Karpas-422 (cell line): ENCODE results near the gene RUNX2. TPM values are rescaled to one million over a fixed set of nuclear protein-coding genes. Genes with fewer than 3 reads are reported as not detected.
"Not testable (repeated sequence)": the region's sequence is repeated elsewhere in the genome, so short reads cannot be mapped to it uniquely, and the experiment has no call there.

ENCODE experiments used
- DNase-seq: peaks from one replicate; pipeline ENCODE4 v3.0.0-alpha.2; 2015
- H2AFZ ChIP-seq: fragments of 200-600 bp; sonication (generic); 2 replicates; pipeline ENCODE4 v1.6.1; 2014; ENCODE audit warnings: antibody characterized with exemption, low read length, mixed read lengths
- H3K27ac ChIP-seq: fragments of 200-600 bp; sonication (generic); 2 replicates; pipeline ENCODE4 v1.5.1; 2014; ENCODE audit warnings: mild to moderate bottlenecking, low read length, moderate library complexity
- H3K27me3 ChIP-seq: fragments of 200-600 bp; sonication (generic); 2 replicates; pipeline ENCODE4 v1.6.1; 2014; ENCODE audit warnings: low read length, mixed read lengths
- H3K36me3 ChIP-seq: fragments of 200-600 bp; sonication (generic); 2 replicates; pipeline ENCODE4 v1.6.1; 2014; ENCODE audit warnings: low read length, mixed read lengths; ENCODE audit not compliant: insufficient read depth
- H3K4me1 ChIP-seq: fragments of 200-600 bp; sonication (generic); 2 replicates; pipeline ENCODE4 v1.6.1; 2014; ENCODE audit warnings: mild to moderate bottlenecking, low read length, mixed read lengths
- H3K4me2 ChIP-seq: fragments of 200-600 bp; sonication (generic); 2 replicates; pipeline ENCODE4 v1.6.1; 2014; ENCODE audit warnings: low read length, low read depth, mild to moderate bottlenecking; ENCODE audit not compliant: poor library complexity, severe bottlenecking
- H3K4me3 ChIP-seq: fragments of 200-600 bp; sonication (generic); 2 replicates; pipeline ENCODE4 v1.5.1; 2014; ENCODE audit warnings: mild to moderate bottlenecking, antibody characterized with exemption, low read length, mixed read lengths
- H3K79me2 ChIP-seq: fragments of 200-600 bp; sonication (generic); 2 replicates; pipeline ENCODE4 v1.6.1; 2014; ENCODE audit warnings: mild to moderate bottlenecking, low read length, mixed read lengths
- H3K9ac ChIP-seq: fragments of 200-600 bp; sonication (generic); 2 replicates; pipeline ENCODE4 v1.6.0; 2014; ENCODE audit warnings: low read length
- H3K9me2 ChIP-seq: fragments of 200-600 bp; sonication (generic), shearing (Covaris generic); replicated peaks from 2 replicates; pipeline ENCODE4 v1.6.0; 2014; ENCODE audit warnings: mild to moderate bottlenecking, low read length, moderate library complexity; ENCODE audit not compliant: insufficient read depth
- H3K9me3 ChIP-seq: fragments of 300-700, 200-600 bp; sonication (generic); 2 replicates; pipeline ENCODE4 v1.6.1; 2014; ENCODE audit warnings: low read length, mixed read lengths
- H4K20me1 ChIP-seq: fragments of 200-600 bp; sonication (generic); 2 replicates; pipeline ENCODE4 v1.6.1; 2014; ENCODE audit warnings: mild to moderate bottlenecking, antibody characterized with exemption, low read length, low read depth; ENCODE audit not compliant: insufficient read depth
- total RNA-seq: library from RNA; depleted of rRNA; stranded (reverse); fragments of >200 nt; shearing (Covaris generic); gene quantifications from 2 replicates; pipeline ENCODE4 v1.2.3, GENCODE V29; 2014; ENCODE audit warnings: low replicate concordance; rRNA removed

Gene RUNX2
- total RNA-seq = 0.19 and 0.90 TPM in 2 replicates

- no peak within 1 kb of the TSS for H3K9ac ChIP-seq
- H3K79me2 ChIP-seq = no peaks in the 10 kb centered on the region
- no peaks in the 10 kb centered on the region for H3K4me1 ChIP-seq
- H3K27ac ChIP-seq = no peak within 1 kb of the TSS
- no peak within 1 kb of the TSS for H3K4me2 ChIP-seq
- no peaks in the 10 kb centered on the region for H4K20me1 ChIP-seq
- no peak within 1 kb of the TSS for H2AFZ ChIP-seq
- H3K9me3 ChIP-seq = no peaks in the 10 kb centered on the region
- no peaks in the 10 kb centered on the region; the same call in 1 of the 2 replicates for H3K27me3 ChIP-seq
- H3K36me3 ChIP-seq = no peaks in the 10 kb centered on the region
- DNase-seq = no peak
- H3K9me2 ChIP-seq = no peaks in the 10 kb centered on the region
- no peak within 1 kb of the TSS for H3K4me3 ChIP-seq
Measured at GRCh38 chr6:45327956-45328522, at the start of gene RUNX2. RUNX2 (plus strand) TSS chr6:45328330; CDS start chr6:45328727, 397 bp downstream.

GRCh38 chr6:45278367-45278766 is 49.8 kb upstream of the RUNX2 start:
- Histone ChIP-seq H3K9ac (no peak overlapping the region), H3K9me3 (no peaks in the 10 kb centered on the region), H4K20me1 (no peaks in the 10 kb centered on the region), H3K9me2 (no peaks in the 10 kb centered on the region), H3K4me1 (no peaks in the 10 kb centered on the region), H3K79me2 (no peaks in the 10 kb centered on the region), H3K4me2 (no peak overlapping the region), H3K4me3 (no peak overlapping the region), H3K27ac (no peak overlapping the region), H3K27me3 (no peaks in the 10 kb centered on the region), H2AFZ (no peak overlapping the region), H3K36me3 (no peaks in the 10 kb centered on the region)
- no peak for DNase-seq

GRCh38 chr6:45286707-45287106 is 41.4 kb upstream of the RUNX2 start:
- H3K27me3 ChIP-seq, H3K4me2 ChIP-seq, H3K9me2 ChIP-seq, DNase-seq, H3K9ac ChIP-seq, H3K9me3 ChIP-seq, H3K79me2 ChIP-seq, H3K36me3 ChIP-seq, H3K4me1 ChIP-seq, H4K20me1 ChIP-seq, H3K4me3 ChIP-seq, H2AFZ ChIP-seq, H3K27ac ChIP-seq: not testable (repeated sequence)

- no peaks in the 10 kb centered on the region for H3K9me2 ChIP-seq
- no peaks in the 10 kb centered on the region for H3K79me2 ChIP-seq
- no peaks in the 10 kb centered on the region for H3K36me3 ChIP-seq
- no peak for DNase-seq
- no peak overlapping the region for H3K4me3 ChIP-seq
- no peaks in the 10 kb centered on the region for H4K20me1 ChIP-seq
- no peak overlapping the region for H3K27ac ChIP-seq
- H3K9ac ChIP-seq = no peak overlapping the region
- no peaks in the 10 kb centered on the region for H3K4me1 ChIP-seq
- no peak overlapping the region for H3K4me2 ChIP-seq
- H3K9me3 ChIP-seq = no peaks in the 10 kb centered on the region
- no peak overlapping the region for H2AFZ ChIP-seq
- H3K27me3 ChIP-seq = no peaks in the 10 kb centered on the region
Measured at GRCh38 chr6:45289751-45290514, 38.2 kb upstream of the RUNX2 start.

GRCh38 chr6:45293306-45293705 is 34.8 kb upstream of the RUNX2 start:
- no peaks in the 10 kb centered on the region for H3K36me3 ChIP-seq
- H3K9me2 ChIP-seq = no peaks in the 10 kb centered on the region
- H3K4me3 ChIP-seq = no peak overlapping the region
- no peak overlapping the region for H3K27ac ChIP-seq
- H4K20me1 ChIP-seq = no peaks in the 10 kb centered on the region
- H3K27me3 ChIP-seq = no peaks in the 10 kb centered on the region
- no peak overlapping the region for H3K4me2 ChIP-seq
- H2AFZ ChIP-seq = no peak overlapping the region
- no peaks in the 10 kb centered on the region for H3K79me2 ChIP-seq
- no peak overlapping the region for H3K9ac ChIP-seq
- no peak for DNase-seq
- H3K9me3 ChIP-seq = no peaks in the 10 kb centered on the region
- H3K4me1 ChIP-seq = no peaks in the 10 kb centered on the region

- not testable (repeated sequence) for H3K9me2 ChIP-seq, H3K4me1 ChIP-seq, H2AFZ ChIP-seq, H3K36me3 ChIP-seq, H3K9me3 ChIP-seq, H3K4me3 ChIP-seq, DNase-seq, H3K79me2 ChIP-seq, H3K27ac ChIP-seq, H3K4me2 ChIP-seq, H3K27me3 ChIP-seq, H3K9ac ChIP-seq, H4K20me1 ChIP-seq
Measured at GRCh38 chr6:45294065-45294701, 33.9 kb upstream of the RUNX2 start.

GRCh38 chr6:45297320-45297719 is 30.8 kb upstream of the RUNX2 start:
- Histone ChIP-seq H3K9ac (no peak overlapping the region), H3K79me2 (no peaks in the 10 kb centered on the region), H3K36me3 (no peaks in the 10 kb centered on the region), H3K4me1 (no peaks in the 10 kb centered on the region), H3K27me3 (no peaks in the 10 kb centered on the region), H2AFZ (no peak overlapping the region), H3K4me2 (no peak overlapping the region), H3K9me3 (no peaks in the 10 kb centered on the region), H3K4me3 (no peak overlapping the region), H3K27ac (no peak overlapping the region), H3K9me2 (no peaks in the 10 kb centered on the region), H4K20me1 (no peaks in the 10 kb centered on the region)
- no peak for DNase-seq

- Histone ChIP-seq H3K9me2 (no peaks in the 10 kb centered on the region), H3K4me1 (no peaks in the 10 kb centered on the region), H4K20me1 (no peaks in the 10 kb centered on the region), H3K4me2 (no peak overlapping the region), H3K27me3 (no peaks in the 10 kb centered on the region), H3K27ac (no peak overlapping the region), H3K9me3 (no peaks in the 10 kb centered on the region), H3K79me2 (no peaks in the 10 kb centered on the region), H2AFZ (no peak overlapping the region), H3K9ac (no peak overlapping the region), H3K4me3 (no peak overlapping the region), H3K36me3 (no peaks in the 10 kb centered on the region)
- DNase-seq = no peak
Measured at GRCh38 chr6:45299096-45299581, 29.0 kb upstream of the RUNX2 start.
